ENCODE measurements around the gene MEGF10.
"Not testable (repeated sequence)": the region's sequence is repeated elsewhere in the genome, so short reads cannot be mapped to it uniquely, and the experiment has no call there.

DNA sequence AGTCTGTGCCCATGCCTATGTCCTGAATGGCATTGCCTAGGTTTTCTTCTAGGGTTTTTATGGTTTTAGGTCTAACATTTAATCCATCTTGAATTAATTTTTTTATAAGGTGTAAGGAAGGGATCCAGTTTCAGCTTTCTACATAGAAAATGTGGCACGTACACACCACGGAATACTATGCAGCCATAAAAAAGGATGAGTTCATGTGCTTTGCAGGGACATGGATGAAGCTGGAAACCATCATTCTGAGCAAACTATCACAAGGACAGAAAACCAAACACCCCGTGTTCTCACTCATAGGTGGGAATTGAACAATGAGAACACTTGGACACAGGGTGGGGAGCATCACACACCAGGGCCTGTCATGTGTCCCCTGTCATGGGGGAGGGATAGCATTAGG lies 26.8 kb downstream of the MEGF10 start:
- TF ChIP-seq, protein P1, sequence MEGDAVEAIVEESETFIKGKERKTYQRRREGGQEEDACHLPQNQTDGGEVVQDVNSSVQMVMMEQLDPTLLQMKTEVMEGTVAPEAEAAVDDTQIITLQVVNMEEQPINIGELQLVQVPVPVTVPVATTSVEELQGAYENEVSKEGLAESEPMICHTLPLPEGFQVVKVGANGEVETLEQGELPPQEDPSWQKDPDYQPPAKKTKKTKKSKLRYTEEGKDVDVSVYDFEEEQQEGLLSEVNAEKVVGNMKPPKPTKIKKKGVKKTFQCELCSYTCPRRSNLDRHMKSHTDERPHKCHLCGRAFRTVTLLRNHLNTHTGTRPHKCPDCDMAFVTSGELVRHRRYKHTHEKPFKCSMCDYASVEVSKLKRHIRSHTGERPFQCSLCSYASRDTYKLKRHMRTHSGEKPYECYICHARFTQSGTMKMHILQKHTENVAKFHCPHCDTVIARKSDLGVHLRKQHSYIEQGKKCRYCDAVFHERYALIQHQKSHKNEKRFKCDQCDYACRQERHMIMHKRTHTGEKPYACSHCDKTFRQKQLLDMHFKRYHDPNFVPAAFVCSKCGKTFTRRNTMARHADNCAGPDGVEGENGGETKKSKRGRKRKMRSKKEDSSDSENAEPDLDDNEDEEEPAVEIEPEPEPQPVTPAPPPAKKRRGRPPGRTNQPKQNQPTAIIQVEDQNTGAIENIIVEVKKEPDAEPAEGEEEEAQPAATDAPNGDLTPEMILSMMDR (IDR thresholded peaks at IDR 0.05; ENCODE audit: borderline replicate concordance, extremely low read depth, low read length, poor library complexity, severe bottlenecking): not testable (repeated sequence)
- not testable (repeated sequence) for TF ChIP-seq EZH2 (IDR thresholded peaks at IDR 0.05; ENCODE audit: borderline replicate concordance, low read depth, low read length, severe bottlenecking)
